ENCODE results near the gene PKP3. TPM values are rescaled to one million over a fixed set of nuclear protein-coding genes. Genes with fewer than 3 reads are reported as not detected.
"Not testable (repeated sequence)": the region's sequence is repeated elsewhere in the genome, so short reads cannot be mapped to it uniquely, and the experiment has no call there.

PKP3 gene
- total and polyA plus RNA-seq, 9 of the 15 experiments (the other 6 are each of a cell fraction or from before 2014, with no cell fraction given), result 0.11 to 110 (median 30.7) TPM

DNA sequence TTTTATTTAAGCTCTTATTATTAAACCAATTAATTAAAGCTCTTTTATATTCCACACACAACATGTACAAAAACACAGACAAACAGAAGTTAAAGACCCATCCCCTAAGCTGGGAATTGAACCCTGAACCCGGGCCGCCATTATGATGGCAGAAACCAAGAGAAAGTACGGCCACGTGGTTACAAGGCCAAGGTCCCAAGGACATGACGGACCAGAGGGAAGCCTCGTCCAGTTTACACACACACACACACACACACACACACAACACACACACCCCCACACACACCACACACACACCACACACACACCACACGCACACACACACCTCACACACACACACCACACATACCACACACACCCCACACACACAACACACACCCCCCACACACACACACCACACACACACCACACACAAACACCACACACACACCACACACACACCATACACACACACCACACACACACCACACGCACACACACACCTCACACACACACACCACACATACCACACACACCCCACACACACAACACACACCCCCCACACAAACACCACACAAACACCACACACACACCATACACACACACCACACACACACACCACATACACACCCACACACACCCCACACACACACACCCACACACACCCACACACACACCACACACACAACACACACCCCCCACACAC, 44.6 kb upstream of the PKP3 start (continued):
- TF ChIP-seq, protein P1, sequence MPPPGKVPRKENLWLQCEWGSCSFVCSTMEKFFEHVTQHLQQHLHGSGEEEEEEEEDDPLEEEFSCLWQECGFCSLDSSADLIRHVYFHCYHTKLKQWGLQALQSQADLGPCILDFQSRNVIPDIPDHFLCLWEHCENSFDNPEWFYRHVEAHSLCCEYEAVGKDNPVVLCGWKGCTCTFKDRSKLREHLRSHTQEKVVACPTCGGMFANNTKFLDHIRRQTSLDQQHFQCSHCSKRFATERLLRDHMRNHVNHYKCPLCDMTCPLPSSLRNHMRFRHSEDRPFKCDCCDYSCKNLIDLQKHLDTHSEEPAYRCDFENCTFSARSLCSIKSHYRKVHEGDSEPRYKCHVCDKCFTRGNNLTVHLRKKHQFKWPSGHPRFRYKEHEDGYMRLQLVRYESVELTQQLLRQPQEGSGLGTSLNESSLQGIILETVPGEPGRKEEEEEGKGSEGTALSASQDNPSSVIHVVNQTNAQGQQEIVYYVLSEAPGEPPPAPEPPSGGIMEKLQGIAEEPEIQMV (tag; conservative IDR thresholded peaks at IDR 0.05; ENCODE audit: low read depth), result 0 out of 2 replicates have a peak, but pooled peaks have one; percentile 36
- TF ChIP-seq, protein P2, sequence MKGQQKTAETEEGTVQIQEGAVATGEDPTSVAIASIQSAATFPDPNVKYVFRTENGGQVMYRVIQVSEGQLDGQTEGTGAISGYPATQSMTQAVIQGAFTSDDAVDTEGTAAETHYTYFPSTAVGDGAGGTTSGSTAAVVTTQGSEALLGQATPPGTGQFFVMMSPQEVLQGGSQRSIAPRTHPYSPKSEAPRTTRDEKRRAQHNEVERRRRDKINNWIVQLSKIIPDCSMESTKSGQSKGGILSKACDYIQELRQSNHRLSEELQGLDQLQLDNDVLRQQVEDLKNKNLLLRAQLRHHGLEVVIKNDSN (CRISPR knock-in tag; IDR thresholded peaks at IDR 0.05), result peak; percentile 25; the same call in 1 of the 2 replicates
- 0 out of 2 replicates have a peak, but pooled peaks have one; percentile 47 for TF ChIP-seq NFRKB (IDR thresholded peaks at IDR 0.05; ENCODE audit: low read depth)
- TF ChIP-seq, protein P3, sequence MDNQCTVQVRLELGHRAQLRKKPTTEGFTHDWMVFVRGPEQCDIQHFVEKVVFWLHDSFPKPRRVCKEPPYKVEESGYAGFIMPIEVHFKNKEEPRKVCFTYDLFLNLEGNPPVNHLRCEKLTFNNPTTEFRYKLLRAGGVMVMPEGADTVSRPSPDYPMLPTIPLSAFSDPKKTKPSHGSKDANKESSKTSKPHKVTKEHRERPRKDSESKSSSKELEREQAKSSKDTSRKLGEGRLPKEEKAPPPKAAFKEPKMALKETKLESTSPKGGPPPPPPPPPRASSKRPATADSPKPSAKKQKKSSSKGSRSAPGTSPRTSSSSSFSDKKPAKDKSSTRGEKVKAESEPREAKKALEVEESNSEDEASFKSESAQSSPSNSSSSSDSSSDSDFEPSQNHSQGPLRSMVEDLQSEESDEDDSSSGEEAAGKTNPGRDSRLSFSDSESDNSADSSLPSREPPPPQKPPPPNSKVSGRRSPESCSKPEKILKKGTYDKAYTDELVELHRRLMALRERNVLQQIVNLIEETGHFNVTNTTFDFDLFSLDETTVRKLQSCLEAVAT (IDR thresholded peaks at IDR 0.05), result peak in 1 of 2 experiments; percentile 43; a peak in 1 of 4 replicates
- TF ChIP-seq JUND (IDR thresholded peaks at IDR 0.05; ENCODE audit: borderline replicate concordance, low read depth, low read length), result not testable (repeated sequence)
- peak; percentile 55; the same call in 1 of the 3 replicates for TF ChIP-seq JUND (tag; IDR thresholded peaks at IDR 0.05; ENCODE audit: borderline replicate concordance, low read depth, low read length)
- TF ChIP-seq, protein P4, sequence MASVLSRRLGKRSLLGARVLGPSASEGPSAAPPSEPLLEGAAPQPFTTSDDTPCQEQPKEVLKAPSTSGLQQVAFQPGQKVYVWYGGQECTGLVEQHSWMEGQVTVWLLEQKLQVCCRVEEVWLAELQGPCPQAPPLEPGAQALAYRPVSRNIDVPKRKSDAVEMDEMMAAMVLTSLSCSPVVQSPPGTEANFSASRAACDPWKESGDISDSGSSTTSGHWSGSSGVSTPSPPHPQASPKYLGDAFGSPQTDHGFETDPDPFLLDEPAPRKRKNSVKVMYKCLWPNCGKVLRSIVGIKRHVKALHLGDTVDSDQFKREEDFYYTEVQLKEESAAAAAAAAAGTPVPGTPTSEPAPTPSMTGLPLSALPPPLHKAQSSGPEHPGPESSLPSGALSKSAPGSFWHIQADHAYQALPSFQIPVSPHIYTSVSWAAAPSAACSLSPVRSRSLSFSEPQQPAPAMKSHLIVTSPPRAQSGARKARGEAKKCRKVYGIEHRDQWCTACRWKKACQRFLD (CRISPR knock-in tag; IDR thresholded peaks at IDR 0.05), result 0 out of 2 replicates have a peak, but pooled peaks have one; percentile 12
- TF ChIP-seq SMAD4 (CRISPR knock-in tag; conservative IDR thresholded peaks at IDR 0.05), result peak; percentile 60
- 0 out of 2 replicates have a peak, but pooled peaks have one; percentile 33 for TF ChIP-seq DMBX1 (CRISPR knock-in tag; IDR thresholded peaks at IDR 0.05; ENCODE audit: borderline replicate concordance)
- TF ChIP-seq, protein P5, sequence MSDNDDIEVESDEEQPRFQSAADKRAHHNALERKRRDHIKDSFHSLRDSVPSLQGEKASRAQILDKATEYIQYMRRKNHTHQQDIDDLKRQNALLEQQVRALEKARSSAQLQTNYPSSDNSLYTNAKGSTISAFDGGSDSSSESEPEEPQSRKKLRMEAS (CRISPR knock-in tag; IDR thresholded peaks at IDR 0.05), result peak; percentile 58; the same call in 1 of the 2 replicates
- peak; percentile 58; the same call in 1 of the 2 replicates for TF ChIP-seq CBX1 (IDR thresholded peaks at IDR 0.05; ENCODE audit: low read depth)
- TF ChIP-seq SRF (CRISPR knock-in tag; IDR thresholded peaks at IDR 0.05), result 0 out of 4 replicates have a peak, but pooled peaks of 1 of the 2 experiments have one; percentile 13

Measured in K562 (cell line).